ENCODE results near the gene WASL.

- TF ChIP-seq CTCF (IDR thresholded peaks at IDR 0.05), result no peak
- TF ChIP-seq POLR2A (IDR thresholded peaks at IDR 0.05), result no peak
- TF ChIP-seq POLR2AphosphoS5 (IDR thresholded peaks at IDR 0.05), result no peak
Observed at GRCh38 chr7:123734498-123734897, 14.3 kb downstream of the WASL start.
